ENCODE measurements around the gene GOLGA6C.
"Not testable (repeated sequence)": the region's sequence is repeated elsewhere in the genome, so short reads cannot be mapped to it uniquely, and the experiment has no call there.

The GOLGA6C gene, protein sequence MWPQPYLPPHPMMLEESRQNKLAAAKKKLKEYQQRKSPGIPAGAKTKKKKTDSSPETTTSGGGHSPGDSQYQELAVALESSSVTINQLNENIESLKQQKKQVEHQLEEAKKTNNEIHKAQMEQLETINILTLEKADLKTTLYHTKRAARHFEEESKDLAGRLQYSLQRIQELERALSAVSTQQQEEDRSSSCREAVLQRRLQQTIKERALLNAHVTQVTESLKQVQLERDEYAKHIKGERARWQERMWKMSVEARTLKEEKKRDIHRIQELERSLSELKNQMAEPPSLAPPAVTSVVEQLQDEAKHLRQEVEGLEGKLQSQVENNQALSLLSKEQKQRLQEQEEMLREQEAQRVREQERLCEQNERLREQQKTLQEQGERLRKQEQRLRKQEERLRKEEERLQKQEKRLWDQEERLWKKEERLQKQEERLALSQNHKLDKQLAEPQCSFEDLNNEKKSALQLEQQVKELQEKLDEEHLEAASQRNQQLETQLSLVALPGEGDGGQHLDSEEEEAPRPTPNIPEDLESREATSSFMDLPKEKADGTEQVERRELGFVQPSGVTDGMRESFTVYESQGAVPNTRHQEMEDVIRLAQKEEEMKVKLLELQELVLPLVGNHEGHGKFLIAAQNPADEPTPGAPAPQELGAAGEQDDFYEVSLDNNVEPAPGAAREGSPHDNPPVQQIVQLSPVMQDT

GRCh38 chr15:75258034-75258433 is at the start of gene GOLGA6C:
Gene GOLGA6C, plus strand, starts transcription at chr15:75258334. Its CDS starts 265 bp downstream, at chr15:75258599.
- DNase-seq (ENCODE audit: low spot score), result not testable (repeated sequence)

- no peak for DNase-seq (ENCODE audit: low spot score)
These were observed 49.4 kb upstream of the GOLGA6C start for GRCh38 chr15:75208501-75209288.

DNA sequence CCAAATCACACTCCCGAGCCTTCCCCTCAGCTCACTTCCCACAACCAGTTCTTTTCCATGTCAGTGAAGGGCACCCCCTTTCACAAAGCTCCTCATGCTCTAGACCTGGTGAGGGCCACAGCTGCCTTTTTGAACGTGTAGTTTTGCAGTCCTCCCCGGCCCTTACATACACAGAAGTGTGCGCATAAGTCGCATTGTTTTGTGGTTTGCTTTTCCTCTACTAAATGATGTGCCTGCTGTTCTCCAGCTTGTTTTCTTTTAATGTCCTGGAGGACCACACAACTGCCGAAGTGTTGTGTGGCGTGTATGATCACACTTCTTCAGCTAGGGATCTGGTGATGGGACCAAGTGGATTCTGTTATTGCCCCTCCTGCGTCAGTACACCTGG is 48.9 kb upstream of the GOLGA6C start:
- no peak for DNase-seq (ENCODE audit: low spot score)

DNA sequence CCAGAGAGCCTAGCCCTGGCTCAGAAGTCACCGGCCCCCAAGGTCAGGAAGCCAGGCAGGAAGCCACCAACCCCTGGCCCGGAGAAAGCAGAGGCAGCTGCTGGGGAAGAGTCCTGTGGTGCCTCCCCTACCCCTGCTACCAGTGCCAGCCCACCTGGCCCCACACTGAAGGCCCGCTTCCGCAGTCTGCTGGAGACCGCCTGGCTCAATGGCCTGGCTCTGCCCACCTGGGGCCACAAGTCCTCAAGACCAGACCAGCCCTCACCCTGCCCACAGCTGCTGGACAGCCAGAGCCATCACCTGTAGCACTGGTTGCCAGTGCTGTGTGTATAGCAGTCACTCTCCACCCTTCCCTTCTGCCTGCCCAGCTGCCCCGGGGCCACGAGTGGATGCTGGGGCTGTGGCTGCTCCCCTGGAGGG is 47.3 kb upstream of the GOLGA6C start:
- no peak for DNase-seq (ENCODE audit: low spot score)

DNA sequence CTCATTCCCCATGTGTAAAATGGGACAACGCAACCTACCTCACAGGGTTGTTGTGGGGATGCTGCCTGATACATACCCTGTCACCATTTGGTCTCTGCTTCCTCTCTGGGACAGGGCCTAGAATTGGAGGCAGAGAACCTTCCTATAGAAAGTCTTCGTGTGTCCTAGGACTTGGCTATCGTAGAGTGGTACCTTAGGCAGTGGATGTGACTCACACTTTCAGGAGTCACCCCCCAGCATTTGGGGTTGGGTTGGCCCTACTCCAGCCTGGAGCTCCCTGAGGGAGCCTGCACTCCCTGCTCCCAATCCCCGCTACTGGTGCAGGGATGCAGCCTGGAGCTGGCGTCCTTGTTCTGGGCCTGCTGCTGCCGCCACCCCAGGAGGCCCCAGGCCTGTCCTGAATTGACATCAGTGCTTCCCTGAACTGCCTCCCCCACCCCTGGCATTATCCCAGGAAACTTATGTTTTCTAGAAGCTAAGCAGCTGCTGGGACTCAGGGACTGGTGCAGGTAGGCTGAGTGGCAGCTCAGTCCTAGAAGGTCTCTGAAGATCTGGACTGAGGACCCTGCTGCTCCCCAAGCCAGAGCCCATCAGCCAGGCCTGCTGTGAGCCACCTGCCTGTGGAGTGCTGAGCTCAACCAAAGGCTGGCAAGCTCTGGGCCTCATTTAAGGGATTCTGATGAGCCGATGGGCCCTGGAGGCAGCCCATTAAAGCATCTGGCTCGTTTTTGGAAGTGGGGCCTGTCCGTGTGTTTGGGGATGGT is 46.5 kb upstream of the GOLGA6C start:
- no peak for DNase-seq (ENCODE audit: low spot score)

DNA sequence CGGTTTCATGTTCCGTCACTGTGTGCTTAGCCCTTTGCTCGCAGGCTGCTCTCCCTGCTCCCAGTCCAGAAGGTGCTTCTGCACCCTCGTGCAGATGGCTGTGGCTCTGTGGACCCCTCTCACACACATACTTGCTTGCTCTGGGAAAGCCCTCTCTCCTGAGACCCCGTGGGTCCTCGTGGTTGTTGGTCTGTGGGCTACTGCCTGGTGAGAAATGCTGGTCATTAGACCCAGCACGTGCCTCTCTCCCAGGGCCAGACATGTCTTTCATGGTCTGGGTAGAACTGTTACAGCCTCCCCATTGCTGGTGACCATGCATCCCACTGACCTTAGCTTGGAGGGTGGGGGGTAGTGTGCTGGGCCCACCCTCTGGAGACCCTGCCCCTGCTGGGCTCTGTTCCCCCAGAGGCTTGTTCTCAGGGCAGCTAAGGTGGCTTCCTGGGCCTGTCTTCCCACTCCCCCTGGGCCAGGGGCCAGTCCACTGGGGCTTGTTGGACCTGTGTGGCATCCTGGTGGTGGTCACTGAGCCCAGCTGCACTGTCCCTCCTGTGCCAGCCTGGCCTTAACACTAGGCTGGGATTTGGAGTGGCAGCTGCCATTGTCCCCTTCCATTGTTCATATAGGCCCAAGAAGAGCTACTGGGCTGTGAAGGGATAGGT is 45.8 kb upstream of the GOLGA6C start:
- DNase-seq (ENCODE audit: low spot score), result no peak

DNA sequence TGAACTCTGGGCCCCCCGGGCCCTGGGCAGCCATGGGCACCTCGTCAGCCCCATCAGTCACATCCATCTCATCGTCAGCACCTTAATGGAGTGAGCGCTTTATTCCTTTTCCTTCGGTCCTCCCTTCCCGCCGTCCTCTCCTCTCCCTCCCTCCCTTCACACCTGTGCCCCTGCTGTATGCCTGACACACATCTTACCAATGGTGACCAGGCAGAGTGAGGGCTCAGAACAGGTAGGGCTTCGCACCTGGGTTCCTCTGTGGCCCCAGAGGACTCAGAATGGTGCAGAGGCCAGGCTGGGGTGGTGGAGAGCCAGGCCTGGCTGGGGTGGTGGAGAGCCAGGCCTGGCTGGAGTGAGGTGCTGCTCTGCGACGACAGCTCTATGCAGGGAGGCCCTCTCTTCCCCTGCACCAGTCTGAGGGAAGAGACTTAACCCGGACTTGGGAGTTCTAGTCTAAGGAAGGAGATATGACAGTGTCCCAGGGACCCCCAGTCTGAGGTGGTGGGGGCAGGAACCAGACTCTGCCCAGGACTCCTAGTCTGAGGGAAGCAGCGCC is 44.8 kb upstream of the GOLGA6C start:
- DNase-seq (ENCODE audit: low spot score), result no peak

DNA sequence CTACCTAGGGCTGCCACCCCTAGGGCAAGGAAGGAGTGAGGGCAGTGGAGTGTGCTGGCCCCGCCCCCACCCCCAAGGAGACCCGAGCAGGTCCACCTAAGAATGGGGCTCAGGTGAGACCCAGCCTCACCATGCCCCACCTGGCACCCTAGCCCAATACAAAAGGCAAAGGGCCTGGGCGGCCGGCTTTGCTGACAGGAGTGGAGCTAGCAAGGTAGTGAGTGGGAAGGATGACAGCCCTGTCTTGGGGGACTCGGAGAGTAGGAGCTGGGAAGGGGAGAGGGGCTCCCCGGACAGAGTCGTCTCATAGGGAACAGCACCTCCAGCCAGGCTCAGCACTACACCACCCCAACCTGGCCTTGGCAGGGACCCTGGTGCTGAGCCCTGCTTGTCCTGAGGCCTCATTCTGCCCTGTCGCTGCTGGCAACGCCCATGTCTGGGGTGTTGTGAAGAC is 44.3 kb upstream of the GOLGA6C start:
- no peak for DNase-seq (ENCODE audit: low spot score)

DNA sequence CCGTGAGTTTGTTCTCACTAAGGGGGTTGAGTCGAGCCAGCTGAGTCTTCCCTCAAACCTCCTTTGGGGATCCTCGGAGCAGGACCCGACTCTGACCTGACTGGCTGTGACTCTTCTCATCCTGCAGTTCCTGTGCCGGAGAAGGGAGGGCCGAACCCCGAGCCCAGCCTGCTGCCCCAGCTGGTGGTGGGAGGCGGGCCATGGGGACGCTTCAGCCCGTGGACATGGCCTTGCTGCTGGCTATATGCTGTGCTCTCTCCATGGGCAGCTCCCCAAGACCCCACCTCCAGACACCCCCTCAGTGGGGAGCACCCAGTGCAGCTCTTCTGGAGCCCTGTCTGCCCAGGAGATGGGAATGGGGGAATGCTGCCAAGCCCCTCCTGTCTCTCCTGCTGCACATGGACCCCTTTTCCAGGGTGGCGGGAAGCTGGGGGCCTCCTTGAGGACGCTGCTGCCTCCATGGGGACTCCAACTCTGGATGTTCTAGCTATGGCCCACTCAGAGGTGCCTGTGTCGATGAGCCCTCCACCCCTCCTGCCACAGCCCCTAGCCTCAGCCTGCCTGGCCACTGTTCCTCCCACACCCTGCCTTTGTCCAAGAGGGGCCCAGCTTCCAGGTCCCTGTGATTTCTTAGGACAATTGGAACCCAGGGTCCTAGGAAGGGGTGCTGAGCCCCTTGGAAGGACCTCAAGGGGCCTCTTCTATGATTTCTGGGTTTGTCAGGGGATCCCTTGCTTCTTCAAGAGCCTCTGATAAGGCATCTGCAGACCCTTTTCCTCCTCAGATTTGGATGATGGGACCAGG is 43.6 kb upstream of the GOLGA6C start:
- DNase-seq (ENCODE audit: low spot score), result no peak

DNA sequence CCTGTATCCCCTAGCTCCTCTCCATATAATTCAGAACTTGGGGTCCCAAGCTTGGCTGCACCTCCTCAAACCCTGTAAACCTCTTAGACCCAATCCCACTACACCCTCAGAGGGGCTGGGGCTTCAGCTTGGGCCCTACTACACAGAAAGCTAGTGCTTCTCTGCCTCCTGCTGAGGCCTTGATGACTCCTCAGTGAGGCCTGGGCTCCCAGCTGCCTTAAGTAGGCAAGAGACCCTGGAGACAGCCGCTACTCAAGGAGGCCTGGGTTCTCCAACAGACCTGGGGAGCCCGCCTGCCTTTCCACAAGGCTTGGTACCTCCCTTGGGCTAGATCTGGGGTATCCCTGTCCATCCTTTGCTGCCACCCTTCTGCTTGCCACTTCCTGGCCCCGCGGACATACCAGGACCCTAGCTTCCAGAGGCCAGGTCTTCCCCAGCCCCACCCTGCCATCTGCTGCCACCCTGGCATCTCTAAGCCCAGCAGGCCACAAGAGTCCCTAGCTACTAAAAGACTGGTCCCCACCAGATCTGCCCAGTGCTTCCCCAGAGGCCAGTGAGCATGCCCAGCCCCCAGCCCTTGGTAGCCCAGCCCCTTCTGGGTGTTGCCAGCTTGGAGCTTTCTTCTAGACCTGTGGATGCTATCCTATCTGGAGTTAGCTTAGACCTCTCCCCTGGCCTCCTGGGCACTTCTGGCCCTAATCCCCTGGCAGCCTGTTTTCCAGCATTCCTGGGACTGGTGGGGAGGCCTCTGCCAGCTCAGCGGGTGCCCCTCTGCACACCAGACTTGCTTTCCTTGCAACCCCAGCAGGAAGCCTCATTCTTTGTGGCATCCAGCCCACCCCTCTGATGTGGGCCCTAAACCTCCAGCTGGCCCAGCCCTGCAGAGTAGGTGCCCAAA is 42.8 kb upstream of the GOLGA6C start:
- DNase-seq (ENCODE audit: low spot score), result no peak

- DNase-seq (ENCODE audit: low spot score), result no peak
These were observed 41.1 kb upstream of the GOLGA6C start for GRCh38 chr15:75217012-75217411.

GRCh38 chr15:75217574-75217973 is 40.6 kb upstream of the GOLGA6C start:
- not testable (repeated sequence) for DNase-seq (ENCODE audit: low spot score)

DNA sequence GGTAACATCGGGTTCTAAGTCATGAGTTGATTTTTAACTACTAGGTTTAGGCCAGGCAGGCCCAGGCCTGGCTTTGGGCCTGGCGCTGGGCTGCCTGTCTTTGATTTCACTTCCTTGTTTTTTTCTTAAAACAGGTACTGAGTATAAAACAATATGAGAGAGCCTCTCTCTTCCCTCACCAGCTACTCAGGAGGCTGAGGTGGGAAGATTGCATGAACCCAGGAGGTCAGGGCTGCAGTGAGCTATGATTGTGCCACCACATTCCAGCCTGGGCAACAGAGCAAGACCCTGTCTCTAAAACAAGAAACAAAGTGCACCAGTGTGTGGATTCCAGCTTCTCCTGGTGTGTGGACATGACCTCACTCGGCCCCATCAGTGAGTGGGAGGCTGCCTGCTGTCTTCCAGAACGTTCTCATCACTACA is 38.6 kb upstream of the GOLGA6C start:
- DNase-seq (ENCODE audit: low spot score), result peak; percentile 52

DNA sequence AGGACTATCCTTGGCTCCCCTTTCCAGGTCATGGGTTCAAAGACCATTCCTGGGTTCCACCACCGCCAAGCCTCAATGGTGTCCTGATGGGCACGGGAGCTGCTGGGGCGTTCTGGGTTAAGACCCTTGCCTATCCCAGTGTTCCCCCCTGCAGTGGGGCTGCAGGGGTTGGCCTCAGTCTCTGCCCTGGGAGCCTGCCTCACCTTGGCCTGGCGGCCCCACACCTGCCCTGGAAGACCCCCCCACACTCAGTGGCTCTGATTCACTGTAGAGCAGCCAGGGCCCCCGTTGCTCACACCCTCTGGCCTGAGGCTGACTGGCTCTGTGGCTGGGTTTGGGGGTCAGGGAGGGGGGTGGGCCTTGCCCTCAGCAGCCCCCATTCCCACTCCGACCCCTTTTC is 34.4 kb upstream of the GOLGA6C start:
- no peak for DNase-seq (ENCODE audit: low spot score)

GRCh38 chr15:75224281-75224680 is 33.9 kb upstream of the GOLGA6C start:
- no peak for DNase-seq (ENCODE audit: low spot score)

- not testable (repeated sequence) for DNase-seq (ENCODE audit: low spot score)
These were observed 32.9 kb upstream of the GOLGA6C start for GRCh38 chr15:75225102-75225836.

DNA sequence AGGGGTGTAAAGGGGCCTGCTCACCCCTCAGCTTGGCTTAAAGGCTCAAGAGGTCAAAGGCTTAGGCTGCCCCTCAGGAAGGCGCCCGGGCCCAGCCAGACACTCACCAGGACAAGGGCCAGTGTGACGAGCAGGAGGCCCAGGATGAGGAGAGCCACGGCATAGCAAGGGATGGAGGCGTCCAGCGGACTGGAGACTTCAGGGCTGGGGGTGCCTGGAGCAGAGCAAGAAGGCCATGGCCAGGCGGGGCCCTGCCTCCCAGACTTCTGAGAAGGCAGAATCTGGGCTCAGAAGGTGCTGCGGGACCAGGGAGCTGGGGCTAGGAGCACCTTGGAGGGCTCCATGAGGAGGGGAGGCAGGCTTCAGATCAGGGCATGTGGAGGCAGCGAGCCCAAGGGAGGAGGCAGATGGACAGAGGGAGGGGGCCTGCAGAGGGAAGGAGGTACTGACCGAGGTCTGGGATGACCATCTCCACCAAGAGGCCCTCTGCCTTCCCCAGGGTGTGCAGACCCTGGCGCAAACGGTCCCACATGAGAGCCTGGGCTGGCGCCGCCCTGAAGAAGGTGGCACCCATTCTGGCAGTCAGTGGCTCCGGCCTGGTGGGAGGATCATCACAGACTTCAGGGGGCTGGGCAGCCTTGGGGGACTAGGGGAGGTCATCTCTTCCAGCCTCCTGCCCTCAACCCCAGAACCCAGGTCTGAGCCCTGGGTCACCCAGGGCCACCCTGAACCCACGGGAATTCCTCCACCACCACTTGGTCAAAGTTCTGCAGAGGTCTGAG is 32.0 kb upstream of the GOLGA6C start:
- no peak for DNase-seq (ENCODE audit: low spot score)

Measured in kidney tubule cell (primary cell).